Suprapubic skin (tissue), 4 donors: Measurements from ENCODE around the gene HIF3A. TPM values are rescaled to one million over a fixed set of nuclear protein-coding genes. Genes with fewer than 3 reads are reported as not detected.

Experiments used
- DNase-seq, 2 donors: peaks; one replicate each; pipeline ENCODE4 v3.0.0-alpha.2; 2019; ENCODE audit warnings: low spot score in 2 of 2
- H3K27ac ChIP-seq: fragments of 200-600 bp; sonication (generic); one replicate; pipeline ENCODE4 v1.5.1; 2019
- H3K27me3 ChIP-seq: fragments of 200-600 bp; sonication (generic); one replicate; pipeline ENCODE4 v1.5.1; 2019
- H3K36me3 ChIP-seq: fragments of 200-600 bp; sonication (generic); one replicate; pipeline ENCODE4 v1.5.1; 2019
- H3K4me1 ChIP-seq: fragments of 200-600 bp; sonication (generic); one replicate; pipeline ENCODE4 v1.5.1; 2019
- H3K4me3 ChIP-seq: fragments of 200-600 bp; sonication (generic); one replicate; pipeline ENCODE4 v1.5.1; 2019; ENCODE audit warnings: mild to moderate bottlenecking
- H3K9me3 ChIP-seq: fragments of 200-600 bp; sonication (generic); one replicate; pipeline ENCODE4 v1.5.1; 2019
- EP300 ChIP-seq: sonication (generic); formaldehyde crosslinking; IDR thresholded peaks from one replicate; pipeline ENCODE4 v1.6.1; 2017; ENCODE audit warnings: antibody characterized with exemption
- POLR2A ChIP-seq, 2 donors: fragments of 450-650 bp; IDR thresholded peaks; one replicate each; pipeline ENCODE4 v1.6.1; 2017; ENCODE audit warnings: antibody characterized with exemption in 2 of 2, mild to moderate bottlenecking in 2 of 2, moderate library complexity in 2 of 2
- POLR2AphosphoS5 ChIP-seq, 3 donors: sonication (generic); formaldehyde crosslinking; IDR thresholded peaks; one replicate each; pipeline ENCODE4 v1.6.1; 2017; ENCODE audit warnings: antibody characterized with exemption in 3 of 3
- WGBS: methylation state at CpG from one replicate; pipeline ENCODE4 v1.1.5; 2018; 5-methylcytosine and 5-hydroxymethylcytosine counted together
- total RNA-seq, 4 donors: library from RNA; depleted of rRNA; stranded (reverse); fragments of >200 nt; gene quantifications; one replicate each; pipeline ENCODE4 v1.1.0, GENCODE V29; 2016
- TF ChIP-seq, protein P1 (sequence below), 2 donors: fragments of 200-600 bp in 1 of 2; fragments of 450-650 bp in 1 of 2; sonication (generic) in 1 of 2; IDR thresholded peaks; one replicate each; pipeline ENCODE4 v1.5.1; 2016 to 2019; ENCODE audit warnings: antibody characterized with exemption in 2 of 2, mild to moderate bottlenecking in 1 of 2, moderate library complexity in 1 of 2

HIF3A gene
- total RNA-seq, 4 donors from 2014 or later, result 6.6 to 30.0 (median 18.5) TPM

DNA sequence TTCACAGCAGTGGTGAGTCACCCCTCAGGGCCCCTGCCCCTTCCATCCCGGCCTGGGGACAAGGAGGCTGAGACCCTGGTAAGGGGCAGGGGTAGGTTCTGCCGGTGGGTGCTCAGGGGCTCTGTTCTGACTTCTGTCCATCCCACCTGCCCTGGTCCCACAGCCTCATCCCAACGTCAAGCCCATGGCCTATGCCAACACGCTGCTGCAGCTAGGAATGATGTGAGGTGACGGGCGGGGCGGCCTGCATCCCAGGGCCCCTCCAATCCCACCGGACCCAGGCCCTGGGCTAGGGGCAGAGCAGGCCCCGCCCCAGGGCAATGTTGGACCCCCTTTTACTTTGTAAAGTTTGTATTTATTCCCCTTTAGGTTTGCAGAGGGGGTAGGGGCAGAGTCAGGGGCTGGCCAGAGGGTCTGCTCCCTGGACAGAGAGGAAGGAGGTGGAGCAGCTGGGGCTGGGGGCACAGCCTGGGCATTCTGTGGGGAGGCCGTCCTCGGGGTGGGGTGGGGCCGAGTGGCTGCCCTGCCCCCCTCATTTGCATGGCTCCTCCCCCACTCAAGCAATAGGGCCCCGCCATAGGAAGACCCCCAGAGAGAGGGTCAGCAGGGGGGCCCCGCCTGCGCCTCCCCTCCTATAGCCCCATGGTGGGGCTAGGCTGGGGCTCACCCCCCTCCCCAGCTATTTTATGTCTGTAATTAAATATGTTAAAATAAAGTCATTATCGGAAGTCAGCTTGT, 93.4 kb downstream of the HIF3A start:
- peaks cover 58% of the 10 kb centered on the region for H3K36me3 ChIP-seq
- DNase-seq, result peak in 1 of 2 donors; percentile 59
- H3K27ac ChIP-seq, result no peak overlapping the region
- no peaks in the 10 kb centered on the region for H3K9me3 ChIP-seq
- H3K27me3 ChIP-seq, result no peaks in the 10 kb centered on the region
- no peak for TF ChIP-seq POLR2A (IDR thresholded peaks at IDR 0.05)
- TF ChIP-seq EP300, result no peak
- no peak for TF ChIP-seq POLR2AphosphoS5 (IDR thresholded peaks at IDR 0.05)
- TF ChIP-seq, protein P1, sequence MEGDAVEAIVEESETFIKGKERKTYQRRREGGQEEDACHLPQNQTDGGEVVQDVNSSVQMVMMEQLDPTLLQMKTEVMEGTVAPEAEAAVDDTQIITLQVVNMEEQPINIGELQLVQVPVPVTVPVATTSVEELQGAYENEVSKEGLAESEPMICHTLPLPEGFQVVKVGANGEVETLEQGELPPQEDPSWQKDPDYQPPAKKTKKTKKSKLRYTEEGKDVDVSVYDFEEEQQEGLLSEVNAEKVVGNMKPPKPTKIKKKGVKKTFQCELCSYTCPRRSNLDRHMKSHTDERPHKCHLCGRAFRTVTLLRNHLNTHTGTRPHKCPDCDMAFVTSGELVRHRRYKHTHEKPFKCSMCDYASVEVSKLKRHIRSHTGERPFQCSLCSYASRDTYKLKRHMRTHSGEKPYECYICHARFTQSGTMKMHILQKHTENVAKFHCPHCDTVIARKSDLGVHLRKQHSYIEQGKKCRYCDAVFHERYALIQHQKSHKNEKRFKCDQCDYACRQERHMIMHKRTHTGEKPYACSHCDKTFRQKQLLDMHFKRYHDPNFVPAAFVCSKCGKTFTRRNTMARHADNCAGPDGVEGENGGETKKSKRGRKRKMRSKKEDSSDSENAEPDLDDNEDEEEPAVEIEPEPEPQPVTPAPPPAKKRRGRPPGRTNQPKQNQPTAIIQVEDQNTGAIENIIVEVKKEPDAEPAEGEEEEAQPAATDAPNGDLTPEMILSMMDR (IDR thresholded peaks at IDR 0.05), result no peak
- 89% methylated on average over 9 of the region's 16 CpGs for WGBS
- H3K4me3 ChIP-seq, result no peak overlapping the region
- peaks cover 17% of the 10 kb centered on the region for H3K4me1 ChIP-seq

DNA sequence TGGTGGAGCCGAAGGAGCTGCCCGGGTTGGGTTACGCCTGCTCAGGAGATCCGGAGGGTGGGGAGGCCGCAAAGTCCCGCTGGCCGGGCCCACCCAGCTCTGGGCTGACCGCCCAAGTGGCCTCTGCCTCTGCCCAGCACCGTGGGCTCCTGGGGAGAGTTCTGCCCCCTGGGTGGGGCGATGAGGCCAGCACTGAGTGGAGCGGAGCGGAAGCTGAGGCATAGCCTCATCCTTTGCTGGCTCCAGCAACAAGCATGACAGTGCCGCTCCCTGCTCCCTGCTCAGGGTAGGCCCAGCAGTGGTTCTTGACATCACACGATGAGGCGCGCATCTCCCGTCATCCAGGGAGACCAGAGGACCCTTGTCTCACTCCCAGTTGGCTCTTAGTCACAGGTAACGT, 94.0 kb downstream of the HIF3A start:
- no peaks in the 10 kb centered on the region for H3K27me3 ChIP-seq
- peaks cover 58% of the 10 kb centered on the region for H3K36me3 ChIP-seq
- TF ChIP-seq POLR2A (IDR thresholded peaks at IDR 0.05) (no peak), EP300 (no peak), POLR2AphosphoS5 (IDR thresholded peaks at IDR 0.05) (no peak)
- TF ChIP-seq, protein P1 (IDR thresholded peaks at IDR 0.05), result no peak
- no peak overlapping the region for H3K4me3 ChIP-seq
- H3K9me3 ChIP-seq, result no peaks in the 10 kb centered on the region
- peak in 1 of 2 donors; percentile 65 for DNase-seq
- peak overlapping the region; percentile 35 for H3K27ac ChIP-seq
- 73% methylated on average over 11 of the region's 18 CpGs for whole genome bisulfite sequencing
- peaks cover 15% of the 10 kb centered on the region for H3K4me1 ChIP-seq

DNA sequence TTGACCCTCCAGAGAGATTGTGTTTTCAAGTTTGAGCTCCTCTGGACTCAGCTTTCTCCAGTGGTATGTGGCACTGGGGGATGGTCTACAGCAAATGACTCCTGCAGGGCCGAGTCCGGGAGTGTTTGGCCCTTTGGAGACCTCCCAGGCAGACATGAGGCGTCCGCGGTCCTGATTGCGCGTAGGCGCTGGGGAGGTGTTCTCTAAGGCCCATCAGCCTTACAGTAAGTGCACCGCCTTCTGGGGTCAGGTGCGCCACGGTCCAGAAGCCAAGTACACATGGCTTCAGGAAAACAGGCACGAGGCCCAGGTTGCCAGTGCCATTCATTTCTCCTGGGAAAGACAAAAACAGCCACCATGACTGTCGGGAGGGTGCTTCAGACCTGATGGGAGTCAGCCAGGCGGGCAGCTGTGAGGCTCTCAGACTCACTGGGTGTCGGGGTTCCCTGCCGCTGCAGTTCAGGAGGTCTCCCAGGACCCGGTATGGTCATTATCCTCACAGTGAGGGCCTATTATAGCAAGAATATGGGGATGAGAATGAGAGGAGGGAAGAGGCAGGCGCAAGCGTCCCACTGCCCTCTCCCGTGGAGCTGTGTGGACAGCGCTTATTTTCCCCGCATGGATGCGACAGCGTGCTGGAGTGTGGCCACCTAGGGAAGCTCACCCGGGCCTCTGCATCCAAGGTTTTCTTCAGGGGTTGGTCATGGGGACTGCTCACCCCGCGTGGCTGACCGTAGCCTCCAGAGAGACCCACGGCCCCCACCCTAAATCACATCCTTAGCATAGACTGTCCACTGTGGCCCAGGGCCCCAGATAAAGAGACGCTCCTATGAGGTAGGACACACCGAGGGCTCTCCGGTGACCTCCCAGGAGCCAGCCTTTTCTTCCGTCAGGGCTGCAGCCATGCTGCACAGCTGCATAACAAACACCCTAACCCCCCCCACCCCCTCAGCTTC, 94.7 kb downstream of the HIF3A start:
- Histone ChIP-seq H3K9me3 (no peaks in the 10 kb centered on the region), H3K4me3 (no peak overlapping the region), H3K36me3 (peaks cover 53% of the 10 kb centered on the region), H3K4me1 (peaks cover 11% of the 10 kb centered on the region), H3K27ac (peak overlapping the region; percentile 35), H3K27me3 (no peaks in the 10 kb centered on the region)
- TF ChIP-seq, protein P1 (IDR thresholded peaks at IDR 0.05), result no peak
- DNase-seq, result peak in 1 of 2 donors; percentile 65
- 85% methylated on average over 25 of the region's 33 CpGs for WGBS

DNA sequence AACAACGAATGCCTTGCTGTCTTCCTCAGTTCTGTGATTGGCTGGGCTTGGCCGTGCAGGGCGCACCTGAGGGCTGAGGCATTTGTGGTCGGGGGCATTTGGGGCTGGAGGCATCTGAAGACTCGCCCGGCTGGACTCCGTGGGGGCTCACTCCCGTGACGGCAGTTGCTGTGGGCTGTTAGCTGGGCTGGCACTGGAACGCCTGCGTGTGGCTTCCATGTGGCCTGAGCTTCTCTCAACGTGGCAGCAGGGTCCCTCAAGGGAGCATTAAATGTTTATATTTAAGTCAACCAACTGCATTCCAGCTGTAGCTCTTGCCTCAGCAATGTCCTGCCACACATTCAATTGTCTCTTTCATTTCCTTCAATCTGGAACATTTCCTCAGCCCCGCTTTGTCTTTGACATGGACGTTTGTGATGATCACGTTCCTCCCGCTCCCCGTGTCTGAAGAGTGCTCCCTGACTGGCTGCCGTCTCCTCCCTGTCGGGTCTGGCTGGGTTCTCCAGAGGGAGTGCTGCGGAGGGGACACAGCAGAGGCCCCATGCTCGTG, 95.5 kb downstream of the HIF3A start:
- Histone ChIP-seq H3K9me3 (no peaks in the 10 kb centered on the region), H3K4me1 (peaks cover 11% of the 10 kb centered on the region), H3K36me3 (peaks cover 46% of the 10 kb centered on the region), H3K4me3 (no peak overlapping the region), H3K27ac (peak overlapping the region; percentile 28), H3K27me3 (no peaks in the 10 kb centered on the region)
- WGBS, result 60% methylated on average over 20 of the region's 21 CpGs
- no peak for TF ChIP-seq POLR2A (IDR thresholded peaks at IDR 0.05)
- no peak for TF ChIP-seq POLR2AphosphoS5 (IDR thresholded peaks at IDR 0.05)
- no peak for TF ChIP-seq EP300
- TF ChIP-seq, protein P1 (IDR thresholded peaks at IDR 0.05), result no peak
- peak in 1 of 2 donors; percentile 59 for DNase-seq

DNA sequence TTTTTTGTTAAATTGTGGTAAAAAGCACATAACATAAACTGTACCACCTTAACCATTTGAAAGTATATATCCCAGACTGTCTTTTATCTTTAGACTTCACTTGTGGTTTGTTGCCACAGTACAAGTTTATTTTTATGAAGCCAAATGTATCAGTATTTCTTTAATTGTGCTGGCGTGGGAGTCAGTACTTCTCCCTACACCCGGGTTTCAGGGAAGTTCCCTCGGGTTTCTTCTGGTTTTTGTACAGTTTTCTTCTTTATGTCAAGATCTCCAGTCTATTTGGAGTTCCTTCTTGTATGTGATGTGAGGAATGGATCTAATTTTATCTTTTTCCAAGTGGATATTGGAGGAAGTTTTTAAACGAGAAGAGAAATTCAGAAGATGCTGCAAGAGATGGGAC, 96.0 kb downstream of the HIF3A start:
- H3K4me3 ChIP-seq, result no peak overlapping the region
- H3K36me3 ChIP-seq, result peaks cover 41% of the 10 kb centered on the region
- WGBS, result 32% methylated on average over 4 of the region's 4 CpGs
- H3K4me1 ChIP-seq, result peaks cover 11% of the 10 kb centered on the region
- H3K9me3 ChIP-seq, result no peaks in the 10 kb centered on the region
- DNase-seq, result no peak
- H3K27ac ChIP-seq, result no peak overlapping the region
- TF ChIP-seq, protein P1 (IDR thresholded peaks at IDR 0.05), result no peak
- no peak for TF ChIP-seq POLR2AphosphoS5 (IDR thresholded peaks at IDR 0.05)
- no peak for TF ChIP-seq EP300
- TF ChIP-seq POLR2A (IDR thresholded peaks at IDR 0.05), result no peak
- H3K27me3 ChIP-seq, result no peaks in the 10 kb centered on the region
